Esophagus squamous epithelium (tissue), 5 donors: Measurements from ENCODE around the gene PPP1R3A. TPM values are rescaled to one million over a fixed set of nuclear protein-coding genes. Genes with fewer than 3 reads are reported as not detected.

ENCODE experiments used
- DNase-seq: peaks from one replicate; lab custom pipeline; 2025; lab: John Stamatoyannopoulos, UW
- H3K27ac ChIP-seq, 4 donors: fragments of 200-600 bp; sonication (generic); one replicate each; pipeline ENCODE4 v1.5.1; 2016 to 2019; ENCODE audit warnings: mild to moderate bottlenecking in 1 of 4
- H3K27me3 ChIP-seq, 4 donors: fragments of 200-600 bp; sonication (generic); 1 replicate in 3 of 4; 2 replicates in 1 of 4; pipeline versions ENCODE4 v1.5.1 to v1.6.0; 2017 to 2021; ENCODE audit warnings: antibody characterized with exemption in 1 of 4
- H3K36me3 ChIP-seq, 3 donors: fragments of 200-600 bp; sonication (generic); one replicate each; pipeline ENCODE4 v1.5.1; 2016 to 2019
- H3K4me1 ChIP-seq, 3 donors: fragments of 200-600 bp; sonication (generic); one replicate each; pipeline ENCODE4 v1.5.1; 2017 to 2019
- H3K4me3 ChIP-seq, 4 donors: fragments of 200-600 bp; sonication (generic); 1 replicate in 3 of 4; 2 replicates in 1 of 4; pipeline ENCODE4 v1.5.1; 2016 to 2019; ENCODE audit warnings: mild to moderate bottlenecking in 2 of 4, moderate library complexity in 1 of 4
- H3K9me3 ChIP-seq, 3 donors: fragments of 200-600 bp; sonication (generic); one replicate each; pipeline ENCODE4 v1.5.1; 2016 to 2019
- CTCF ChIP-seq, 6 experiments: fragments of 450-650 bp in 4 of 6; fragments of 200-600 bp in 2 of 6; sonication (generic) in 2 of 6; IDR thresholded peaks; one replicate each; pipeline ENCODE4 v1.5.1; 2016 to 2019; ENCODE audit warnings: antibody characterized with exemption in 6 of 6, mild to moderate bottlenecking in 4 of 6, moderate library complexity in 4 of 6
- POLR2A ChIP-seq, 4 donors: fragments of 450-650 bp; IDR thresholded peaks; one replicate each; pipeline ENCODE4 v1.6.1; 2017; ENCODE audit warnings: antibody characterized with exemption in 4 of 4, mild to moderate bottlenecking in 4 of 4, moderate library complexity in 3 of 4
- WGBS, 2 donors: methylation state at CpG; one replicate each; pipeline ENCODE4 v1.1.5; 2018; 5-methylcytosine and 5-hydroxymethylcytosine counted together
- intact Hi-C: fragments of 100-400 bp; cut with DNase I; formaldehyde crosslinking; loops from one replicate; pipeline ENCODE4 v1.15.0; 2022
- total RNA-seq, 4 donors: library from RNA; depleted of rRNA; stranded (reverse); fragments of >200 nt; gene quantifications; one replicate each; pipeline ENCODE4 v1.1.0, GENCODE V29; 2016
- donor health status: DM: yes; HTN: yes; CAD: no.

PPP1R3A gene
- total RNA-seq, 4 donors from 2014 or later: not detected

GRCh38 chr7:113875224-113875623 is 43.6 kb downstream of the PPP1R3A start:
- no peaks in the 10 kb centered on the region for H3K27me3 ChIP-seq
- DNase-seq: no peak
- intact Hi-C loops: no loop called here
- H3K9me3 ChIP-seq: no peaks in the 10 kb centered on the region
- WGBS, 2 donors: 76 to 79% methylated on average over 2 of the region's 2 CpGs
- TF ChIP-seq CTCF (IDR thresholded peaks at IDR 0.05) (no peak), POLR2A (IDR thresholded peaks at IDR 0.05) (no peak)
- no peaks in the 10 kb centered on the region for H3K4me1 ChIP-seq
- no peaks in the 10 kb centered on the region for H3K36me3 ChIP-seq
- no peak overlapping the region for H3K27ac ChIP-seq
- no peak overlapping the region for H3K4me3 ChIP-seq

GRCh38 chr7:113873554-113874151 is 45.2 kb downstream of the PPP1R3A start:
- H3K36me3 ChIP-seq: no peaks in the 10 kb centered on the region
- H3K4me1 ChIP-seq: no peaks in the 10 kb centered on the region
- H3K4me3 ChIP-seq: no peak overlapping the region
- H3K27me3 ChIP-seq: no peaks in the 10 kb centered on the region
- TF ChIP-seq CTCF (IDR thresholded peaks at IDR 0.05): no peak
- TF ChIP-seq POLR2A (IDR thresholded peaks at IDR 0.05): no peak
- 78 to 81% methylated on average over 2 of the region's 2 CpGs for WGBS, 2 donors
- no peak for DNase-seq
- H3K9me3 ChIP-seq: no peaks in the 10 kb centered on the region
- intact Hi-C loops: no loop called here
- no peak overlapping the region for H3K27ac ChIP-seq

GRCh38 chr7:113872981-113873380 is 45.8 kb downstream of the PPP1R3A start:
- intact Hi-C loops: no loop called here
- DNase-seq: no peak
- Histone ChIP-seq H3K27me3 (no peaks in the 10 kb centered on the region), H3K9me3 (no peaks in the 10 kb centered on the region), H3K4me1 (no peaks in the 10 kb centered on the region), H3K36me3 (no peaks in the 10 kb centered on the region), H3K4me3 (no peak overlapping the region), H3K27ac (no peak overlapping the region)
- TF ChIP-seq CTCF (IDR thresholded peaks at IDR 0.05): no peak
- no peak for TF ChIP-seq POLR2A (IDR thresholded peaks at IDR 0.05)
- WGBS, 2 donors: 80 to 90% methylated on average over 1 of the region's 1 CpG

- intact Hi-C loops: no loop called here
- Histone ChIP-seq H3K9me3 (no peaks in the 10 kb centered on the region), H3K4me3 (no peak overlapping the region), H3K27ac (no peak overlapping the region), H3K4me1 (no peaks in the 10 kb centered on the region), H3K36me3 (no peaks in the 10 kb centered on the region), H3K27me3 (no peaks in the 10 kb centered on the region)
- no peak for DNase-seq
- TF ChIP-seq CTCF (IDR thresholded peaks at IDR 0.05) (no peak), POLR2A (IDR thresholded peaks at IDR 0.05) (no peak)
- WGBS, 2 donors: 61 to 87% methylated on average over 2 of the region's 2 CpGs
These were observed 51.5 kb downstream of the PPP1R3A start for GRCh38 chr7:113867325-113867724.

- Histone ChIP-seq H3K36me3 (no peaks in the 10 kb centered on the region), H3K27ac (no peak overlapping the region), H3K27me3 (no peaks in the 10 kb centered on the region), H3K9me3 (peaks cover 0 to 4% (median 0%) of the 10 kb centered on the region in 3 donors), H3K4me1 (no peaks in the 10 kb centered on the region), H3K4me3 (no peak overlapping the region)
- WGBS, 2 donors: 17 to 40% methylated on average over 1 of the region's 2 CpGs
- TF ChIP-seq CTCF (IDR thresholded peaks at IDR 0.05) (no peak), POLR2A (IDR thresholded peaks at IDR 0.05) (no peak)
- intact Hi-C loops: no loop called here
- DNase-seq: no peak
These were observed 62.8 kb downstream of the PPP1R3A start for GRCh38 chr7:113856010-113856409.
